Endodermal cell (in vitro differentiated cells): ENCODE measurements around the gene CDC42EP3. TPM values are rescaled to one million over a fixed set of nuclear protein-coding genes. Genes with fewer than 3 reads are reported as not detected.

Source experiments
- DNase-seq: peaks from one replicate; pipeline ENCODE4 v3.0.0-alpha.2; 2017
- H3K27ac ChIP-seq: 2 replicates; pipeline ENCODE4 v1.5.1; 2013; ENCODE audit warnings: mild to moderate bottlenecking, low read depth, low read length, moderate library complexity
- H3K27me3 ChIP-seq: 2 replicates; pipeline ENCODE4 v1.6.1; 2013; ENCODE audit warnings: mild to moderate bottlenecking, low read length, moderate library complexity; ENCODE audit not compliant: insufficient read depth, control insufficient read depth, poor library complexity, severe bottlenecking
- H3K36me3 ChIP-seq: 2 replicates; pipeline ENCODE4 v1.7.0; 2013; ENCODE audit warnings: mild to moderate bottlenecking, low read length, moderate library complexity; ENCODE audit not compliant: control insufficient read depth, insufficient read depth
- H3K4me1 ChIP-seq: one replicate; pipeline ENCODE4 v1.7.0; 2013; ENCODE audit warnings: low read length; ENCODE audit not compliant: control insufficient read depth, insufficient read depth
- H3K4me3 ChIP-seq: 2 replicates; pipeline ENCODE4 v1.5.1; 2013; ENCODE audit warnings: mild to moderate bottlenecking, low read length, moderate library complexity
- H3K9ac ChIP-seq: 2 replicates; pipeline ENCODE4 v1.6.1; 2013; ENCODE audit warnings: mild to moderate bottlenecking, low read length, moderate library complexity; ENCODE audit not compliant: poor library complexity, severe bottlenecking; ENCODE audit errors: extremely low read depth
- H3K9me3 ChIP-seq: 2 replicates; pipeline ENCODE4 v1.6.1; 2013; ENCODE audit warnings: mild to moderate bottlenecking, low read length, moderate library complexity; ENCODE audit not compliant: control insufficient read depth
- H3K27ac Mint-ChIP-seq: 2 replicates; pipeline ENCODE4 v1.8.0; 2020; ENCODE audit warnings: mixed read lengths
- H3K27me3 Mint-ChIP-seq: 2 replicates; pipeline ENCODE4 v1.8.0; 2021; ENCODE audit warnings: mild to moderate bottlenecking, mixed read lengths; ENCODE audit not compliant: insufficient read depth
- H3K36me3 Mint-ChIP-seq: 2 replicates; pipeline ENCODE4 v1.8.0; 2020; ENCODE audit warnings: low read depth, mixed read lengths
- H3K4me1 Mint-ChIP-seq: 2 replicates; pipeline ENCODE4 v1.8.0; 2020; ENCODE audit warnings: mixed read lengths
- H3K4me3 Mint-ChIP-seq: 2 replicates; pipeline ENCODE4 v1.8.0; 2020; ENCODE audit warnings: mild to moderate bottlenecking, moderate library complexity, mixed read lengths
- H3K9me3 Mint-ChIP-seq: 2 replicates; pipeline ENCODE4 v1.8.0; 2020; ENCODE audit warnings: mild to moderate bottlenecking, mixed read lengths
- WGBS, 2 experiments: methylation state at CpG; one replicate each; pipeline versions ENCODE4 v1.1.5 to v1.1.7; 2013; ENCODE audit warnings: missing lambda C conversion rate in 2 of 2, mixed read lengths in 1 of 2; ENCODE audit not compliant: insufficient coverage in 1 of 2, insufficient read length in 1 of 2; 5-methylcytosine and 5-hydroxymethylcytosine counted together
- total RNA-seq, 2 donors: library from RNA; stranded (reverse); fragmentation: NEBNext Ultra II Directional in 1 of 2; extraction: Animal tissue kit (Norgen Biotek cat#: 25700) in 1 of 2; gene quantifications; 2 replicates in 1 of 2; 3 replicates in 1 of 2; pipeline ENCODE4 v1.2.1, GENCODE V29; 2021
- TF ChIP-seq, protein P1 (sequence below): fragments of 200-600 bp; sonication (generic); conservative IDR thresholded peaks from 2 replicates; pipeline ENCODE4 v1.5.0; 2021; ENCODE audit warnings: antibody characterized with exemption, mild to moderate bottlenecking

CDC42EP3 gene
- total RNA-seq, 2 donors from 2014 or later, result 26.4 to 30.2 TPM

GRCh38 chr2:37633845-37634244 is 37.6 kb downstream of the CDC42EP3 start:
- Mint-ChIP-seq H3K4me1 (peaks cover 28% of the 10 kb centered on the region), H3K36me3 (no peaks in the 10 kb centered on the region), H3K27me3 (peaks cover 64% of the 10 kb centered on the region), H3K9me3 (peaks cover 6% of the 10 kb centered on the region), H3K27ac (no peak overlapping the region), H3K4me3 (no peak overlapping the region)
- Histone ChIP-seq H3K36me3 (no peaks in the 10 kb centered on the region), H3K4me3 (no peak overlapping the region), H3K9me3 (no peaks in the 10 kb centered on the region), H3K4me1 (no peaks in the 10 kb centered on the region), H3K9ac (no peak overlapping the region), H3K27ac (no peak overlapping the region), H3K27me3 (peaks cover 22% of the 10 kb centered on the region)
- WGBS, 2 experiments, result 45 to 83% methylated on average over 2 to 3 of the region's 3 CpGs
- no peak for DNase-seq
- TF ChIP-seq, protein P1, sequence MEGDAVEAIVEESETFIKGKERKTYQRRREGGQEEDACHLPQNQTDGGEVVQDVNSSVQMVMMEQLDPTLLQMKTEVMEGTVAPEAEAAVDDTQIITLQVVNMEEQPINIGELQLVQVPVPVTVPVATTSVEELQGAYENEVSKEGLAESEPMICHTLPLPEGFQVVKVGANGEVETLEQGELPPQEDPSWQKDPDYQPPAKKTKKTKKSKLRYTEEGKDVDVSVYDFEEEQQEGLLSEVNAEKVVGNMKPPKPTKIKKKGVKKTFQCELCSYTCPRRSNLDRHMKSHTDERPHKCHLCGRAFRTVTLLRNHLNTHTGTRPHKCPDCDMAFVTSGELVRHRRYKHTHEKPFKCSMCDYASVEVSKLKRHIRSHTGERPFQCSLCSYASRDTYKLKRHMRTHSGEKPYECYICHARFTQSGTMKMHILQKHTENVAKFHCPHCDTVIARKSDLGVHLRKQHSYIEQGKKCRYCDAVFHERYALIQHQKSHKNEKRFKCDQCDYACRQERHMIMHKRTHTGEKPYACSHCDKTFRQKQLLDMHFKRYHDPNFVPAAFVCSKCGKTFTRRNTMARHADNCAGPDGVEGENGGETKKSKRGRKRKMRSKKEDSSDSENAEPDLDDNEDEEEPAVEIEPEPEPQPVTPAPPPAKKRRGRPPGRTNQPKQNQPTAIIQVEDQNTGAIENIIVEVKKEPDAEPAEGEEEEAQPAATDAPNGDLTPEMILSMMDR, result peak; percentile 33

GRCh38 chr2:37633234-37633633 is 38.2 kb downstream of the CDC42EP3 start:
- Histone ChIP-seq H3K9ac (no peak overlapping the region), H3K27ac (no peak overlapping the region), H3K36me3 (no peaks in the 10 kb centered on the region), H3K9me3 (no peaks in the 10 kb centered on the region), H3K4me3 (peak overlapping the region; percentile 41), H3K4me1 (no peaks in the 10 kb centered on the region), H3K27me3 (peaks cover 27% of the 10 kb centered on the region)
- Mint-ChIP-seq H3K4me1 (peaks cover 27% of the 10 kb centered on the region), H3K27me3 (peaks cover 65% of the 10 kb centered on the region), H3K9me3 (peaks cover 6% of the 10 kb centered on the region), H3K27ac (no peak overlapping the region), H3K36me3 (no peaks in the 10 kb centered on the region), H3K4me3 (no peak overlapping the region)
- no peak for DNase-seq
- TF ChIP-seq, protein P1, result no peak
- WGBS, 2 experiments, result 89% methylated on average over 1 of the region's 1 CpG; no CpG with 5 or more reads in 1 of the 2 experiments

- Mint-ChIP-seq H3K27me3 (peaks cover 59% of the 10 kb centered on the region), H3K4me3 (no peak overlapping the region), H3K36me3 (no peaks in the 10 kb centered on the region), H3K9me3 (peaks cover 6% of the 10 kb centered on the region), H3K4me1 (peaks cover 23% of the 10 kb centered on the region), H3K27ac (no peak overlapping the region)
- Histone ChIP-seq H3K4me1 (no peaks in the 10 kb centered on the region), H3K9ac (no peak overlapping the region), H3K4me3 (no peak overlapping the region), H3K36me3 (no peaks in the 10 kb centered on the region), H3K27me3 (peaks cover 27% of the 10 kb centered on the region), H3K9me3 (no peaks in the 10 kb centered on the region), H3K27ac (no peak overlapping the region)
- no peak for DNase-seq
- TF ChIP-seq, protein P1, result no peak
- WGBS, 2 experiments, result 89% methylated on average over 2 of the region's 2 CpGs; no CpG with 5 or more reads in 1 of the 2 experiments
Measured at GRCh38 chr2:37632310-37632709, 39.1 kb downstream of the CDC42EP3 start.
